HFFc6 (cell line): Measurements from ENCODE around the gene GPANK1. TPM values are rescaled to one million over a fixed set of nuclear protein-coding genes. Genes with fewer than 3 reads are reported as not detected.
A peak's percentile ranks its signal among the peaks of the same experiment; 100 is the strongest.

Experiments
- DNase-seq: peaks from one replicate; pipeline ENCODE4 v3.0.0-alpha.2; 2018
- H3K27ac Mint-ChIP-seq: 2 replicates; pipeline ENCODE4 v1.8.0; 2020; ENCODE audit warnings: mild to moderate bottlenecking, mixed read lengths
- H3K27me3 Mint-ChIP-seq: 2 replicates; pipeline ENCODE4 v1.8.0; 2021; ENCODE audit warnings: mild to moderate bottlenecking, moderate library complexity, mixed read lengths; ENCODE audit not compliant: insufficient read depth
- H3K36me3 Mint-ChIP-seq: 2 replicates; pipeline ENCODE4 v1.8.0; 2021; ENCODE audit warnings: low read depth, mixed read lengths
- H3K4me1 Mint-ChIP-seq: 2 replicates; pipeline ENCODE4 v1.8.0; 2020; ENCODE audit warnings: low read depth, mixed read lengths
- H3K4me3 Mint-ChIP-seq: 2 replicates; pipeline ENCODE4 v1.8.0; 2020; ENCODE audit warnings: mild to moderate bottlenecking, moderate library complexity, mixed read lengths
- H3K9me3 Mint-ChIP-seq: 2 replicates; pipeline ENCODE4 v1.8.0; 2020; ENCODE audit warnings: mild to moderate bottlenecking, mixed read lengths
- total RNA-seq, 6 experiments: library from RNA; stranded (reverse); fragmentation: NEBNext Ultra II Directional; extraction: Animal tissue kit (Norgen Biotek cat#: 25700); gene quantifications; 2 replicates in 1 of 6; 3 replicates in 5 of 6; pipeline ENCODE4 v1.2.3, GENCODE V29; 2021
- TF ChIP-seq, protein P1 (sequence below): fragments of 200-600 bp; sonication (generic); IDR thresholded peaks from 2 replicates; pipeline ENCODE4 v1.5.0; 2021; ENCODE audit warnings: antibody characterized with exemption, mild to moderate bottlenecking

The GPANK1 gene
- total RNA-seq, 6 experiments from 2014 or later, result 11.6 to 14.9 (median 13.0) TPM

DNA sequence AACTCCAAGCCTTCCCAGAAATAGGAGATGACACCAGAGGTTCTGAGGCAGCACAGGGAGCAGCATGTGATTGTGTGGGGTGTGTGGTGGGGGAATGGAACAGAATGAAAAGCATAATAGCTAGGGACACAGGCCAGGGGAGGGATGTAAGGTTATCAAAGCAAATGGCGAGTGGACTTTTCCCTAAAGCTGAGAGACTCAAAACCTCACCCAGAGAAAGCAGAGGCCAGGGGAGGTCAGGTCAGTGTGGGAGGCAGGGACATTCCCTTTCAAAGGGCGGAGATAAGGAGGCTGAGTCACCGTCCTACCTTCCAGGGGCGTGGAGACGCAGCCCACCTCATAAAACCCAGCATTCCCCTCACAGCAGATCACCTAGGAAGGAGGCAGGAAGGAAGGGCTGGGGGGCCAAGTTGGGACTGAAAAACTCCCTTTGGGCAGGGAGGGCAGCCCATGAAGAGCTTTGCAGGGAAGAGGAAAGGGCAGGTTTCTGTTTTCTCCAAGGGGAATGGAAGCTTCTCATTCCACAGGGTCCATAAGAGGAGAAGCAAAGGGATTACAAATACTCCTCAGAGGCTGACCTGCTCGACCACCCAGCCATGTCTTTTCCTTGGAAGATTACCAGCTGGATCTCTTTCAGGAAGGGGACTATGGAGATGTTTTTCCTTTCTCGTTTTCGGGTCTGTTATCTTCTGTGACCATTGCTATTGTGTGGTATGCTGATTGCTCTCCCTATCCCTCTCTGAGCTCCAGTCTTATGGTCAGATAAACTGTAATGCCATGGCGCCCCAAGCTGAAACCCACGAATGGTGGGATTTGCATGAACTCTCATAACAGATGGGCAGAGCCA is 25.7 kb upstream of the GPANK1 start:
- no peaks in the 10 kb centered on the region for H3K9me3 Mint-ChIP-seq
- 0 out of 2 replicates have a peak overlapping the region, but pooled peaks have one; percentile 8 for H3K27ac Mint-ChIP-seq
- no peaks in the 10 kb centered on the region for H3K27me3 Mint-ChIP-seq
- DNase-seq, result no peak
- TF ChIP-seq, protein P1, sequence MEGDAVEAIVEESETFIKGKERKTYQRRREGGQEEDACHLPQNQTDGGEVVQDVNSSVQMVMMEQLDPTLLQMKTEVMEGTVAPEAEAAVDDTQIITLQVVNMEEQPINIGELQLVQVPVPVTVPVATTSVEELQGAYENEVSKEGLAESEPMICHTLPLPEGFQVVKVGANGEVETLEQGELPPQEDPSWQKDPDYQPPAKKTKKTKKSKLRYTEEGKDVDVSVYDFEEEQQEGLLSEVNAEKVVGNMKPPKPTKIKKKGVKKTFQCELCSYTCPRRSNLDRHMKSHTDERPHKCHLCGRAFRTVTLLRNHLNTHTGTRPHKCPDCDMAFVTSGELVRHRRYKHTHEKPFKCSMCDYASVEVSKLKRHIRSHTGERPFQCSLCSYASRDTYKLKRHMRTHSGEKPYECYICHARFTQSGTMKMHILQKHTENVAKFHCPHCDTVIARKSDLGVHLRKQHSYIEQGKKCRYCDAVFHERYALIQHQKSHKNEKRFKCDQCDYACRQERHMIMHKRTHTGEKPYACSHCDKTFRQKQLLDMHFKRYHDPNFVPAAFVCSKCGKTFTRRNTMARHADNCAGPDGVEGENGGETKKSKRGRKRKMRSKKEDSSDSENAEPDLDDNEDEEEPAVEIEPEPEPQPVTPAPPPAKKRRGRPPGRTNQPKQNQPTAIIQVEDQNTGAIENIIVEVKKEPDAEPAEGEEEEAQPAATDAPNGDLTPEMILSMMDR, result no peak
- H3K4me3 Mint-ChIP-seq, result no peak overlapping the region
- H3K4me1 Mint-ChIP-seq, result no peaks in the 10 kb centered on the region
- H3K36me3 Mint-ChIP-seq, result peaks cover 9% of the 10 kb centered on the region; the same call in 1 of the 2 replicates

DNA sequence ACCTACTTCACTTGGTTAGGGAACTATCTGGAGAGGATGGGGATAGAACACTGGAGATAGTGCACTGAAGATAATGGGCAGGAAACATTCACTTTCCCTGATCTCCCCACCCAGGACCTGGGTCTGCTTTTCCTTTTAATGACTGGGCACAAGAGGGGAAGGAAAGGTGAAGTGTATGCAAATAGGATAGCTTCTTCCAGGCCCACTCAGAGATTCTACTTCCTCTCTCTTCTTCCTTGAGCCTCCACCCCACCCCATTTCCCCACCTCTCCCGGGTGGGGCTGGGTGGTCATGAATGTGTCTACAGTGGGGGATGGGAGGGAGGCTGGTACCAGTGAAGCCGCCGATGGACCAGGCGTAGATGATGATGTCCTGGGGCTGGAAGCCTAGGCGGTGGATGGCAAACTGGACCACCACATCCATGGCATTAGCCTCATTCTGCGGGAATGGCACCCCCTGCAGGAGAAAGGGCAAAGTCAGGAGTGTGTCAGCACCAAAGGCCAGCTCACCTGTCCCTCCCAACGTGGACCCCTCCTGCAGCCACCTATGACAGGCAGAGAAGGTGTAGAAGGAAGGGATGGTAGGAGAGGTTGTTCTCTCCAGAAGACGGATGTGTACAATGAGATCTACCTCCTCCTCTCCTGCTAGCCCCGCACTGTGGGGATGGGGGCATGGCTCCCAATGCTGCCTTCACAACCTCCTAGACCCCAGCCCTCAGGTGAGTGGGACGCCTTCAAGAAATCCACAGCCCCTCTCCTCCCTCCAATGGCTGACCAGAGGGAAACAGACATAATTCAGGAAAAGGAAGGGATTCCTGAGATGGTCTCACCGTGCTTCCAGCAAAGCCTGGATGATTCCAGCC is 24.7 kb upstream of the GPANK1 start:
- Mint-ChIP-seq H3K36me3 (peaks cover 9% of the 10 kb centered on the region; the same call in 1 of the 2 replicates), H3K27me3 (no peaks in the 10 kb centered on the region), H3K4me3 (no peak overlapping the region), H3K27ac (no peak overlapping the region), H3K4me1 (no peaks in the 10 kb centered on the region), H3K9me3 (no peaks in the 10 kb centered on the region)
- TF ChIP-seq, protein P1, result peak; percentile 75
- no peak for DNase-seq

GRCh38 chr6:31687860-31688693 is 23.3 kb upstream of the GPANK1 start:
- Mint-ChIP-seq H3K4me3 (no peak overlapping the region), H3K4me1 (no peaks in the 10 kb centered on the region), H3K36me3 (peaks cover 9% of the 10 kb centered on the region; the same call in 1 of the 2 replicates), H3K27me3 (no peaks in the 10 kb centered on the region; the same call in 1 of the 2 replicates), H3K9me3 (no peaks in the 10 kb centered on the region), H3K27ac (no peak overlapping the region)
- no peak for DNase-seq
- TF ChIP-seq, protein P1, result no peak

- no peak for DNase-seq
- Mint-ChIP-seq H3K9me3 (no peaks in the 10 kb centered on the region), H3K4me3 (no peak overlapping the region), H3K27ac (no peak overlapping the region), H3K36me3 (peaks cover 9% of the 10 kb centered on the region; the same call in 1 of the 2 replicates), H3K4me1 (no peaks in the 10 kb centered on the region), H3K27me3 (no peaks in the 10 kb centered on the region; the same call in 1 of the 2 replicates)
- TF ChIP-seq, protein P1, result no peak
Measured at GRCh38 chr6:31687321-31687720, 22.5 kb upstream of the GPANK1 start.

- Mint-ChIP-seq H3K27ac (no peak overlapping the region), H3K27me3 (no peaks in the 10 kb centered on the region; the same call in 1 of the 2 replicates), H3K4me3 (no peak overlapping the region), H3K4me1 (peaks cover 3% of the 10 kb centered on the region), H3K36me3 (peaks cover 9% of the 10 kb centered on the region; the same call in 1 of the 2 replicates), H3K9me3 (no peaks in the 10 kb centered on the region)
- TF ChIP-seq, protein P1, result no peak
- no peak for DNase-seq
Measured at GRCh38 chr6:31686483-31686882, 21.7 kb upstream of the GPANK1 start.
